ENCODE results near the gene GSTT4. TPM values are rescaled to one million over a fixed set of nuclear protein-coding genes. Genes with fewer than 3 reads are reported as not detected.

GSTT4 gene
- total and polyA plus RNA-seq, 2 experiments from 2014 or later: not detected

DNA sequence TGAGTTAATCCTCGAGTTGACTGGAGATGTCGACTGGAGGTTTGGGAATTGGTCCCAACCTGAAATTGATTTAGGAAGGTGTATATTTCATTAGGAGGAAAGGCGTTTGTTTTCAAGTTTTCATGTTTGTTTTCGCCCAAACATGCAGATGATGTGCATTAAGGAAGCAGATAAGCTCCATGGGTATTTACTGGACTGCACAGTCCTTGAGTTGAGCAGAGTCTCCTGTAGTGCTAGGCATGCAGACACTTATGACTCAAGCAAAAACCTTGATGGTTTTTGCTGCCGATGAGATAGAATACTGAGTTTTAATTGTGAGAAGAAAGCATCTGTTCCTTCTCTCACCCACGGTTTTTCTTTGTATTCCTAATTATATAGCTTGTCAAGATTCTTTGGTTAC is 33.8 kb upstream of the GSTT4 start:
- H4K20me1 ChIP-seq (ENCODE audit: insufficient read depth, poor library complexity, severe bottlenecking): no peaks in the 10 kb centered on the region
- TF ChIP-seq, protein P1, sequence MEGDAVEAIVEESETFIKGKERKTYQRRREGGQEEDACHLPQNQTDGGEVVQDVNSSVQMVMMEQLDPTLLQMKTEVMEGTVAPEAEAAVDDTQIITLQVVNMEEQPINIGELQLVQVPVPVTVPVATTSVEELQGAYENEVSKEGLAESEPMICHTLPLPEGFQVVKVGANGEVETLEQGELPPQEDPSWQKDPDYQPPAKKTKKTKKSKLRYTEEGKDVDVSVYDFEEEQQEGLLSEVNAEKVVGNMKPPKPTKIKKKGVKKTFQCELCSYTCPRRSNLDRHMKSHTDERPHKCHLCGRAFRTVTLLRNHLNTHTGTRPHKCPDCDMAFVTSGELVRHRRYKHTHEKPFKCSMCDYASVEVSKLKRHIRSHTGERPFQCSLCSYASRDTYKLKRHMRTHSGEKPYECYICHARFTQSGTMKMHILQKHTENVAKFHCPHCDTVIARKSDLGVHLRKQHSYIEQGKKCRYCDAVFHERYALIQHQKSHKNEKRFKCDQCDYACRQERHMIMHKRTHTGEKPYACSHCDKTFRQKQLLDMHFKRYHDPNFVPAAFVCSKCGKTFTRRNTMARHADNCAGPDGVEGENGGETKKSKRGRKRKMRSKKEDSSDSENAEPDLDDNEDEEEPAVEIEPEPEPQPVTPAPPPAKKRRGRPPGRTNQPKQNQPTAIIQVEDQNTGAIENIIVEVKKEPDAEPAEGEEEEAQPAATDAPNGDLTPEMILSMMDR (IDR thresholded peaks at IDR 0.05; ENCODE audit: poor library complexity): no peak
- TF ChIP-seq EZH2 (IDR thresholded peaks at IDR 0.05; ENCODE audit: borderline replicate concordance) (no peak), EZH2phosphoT487 (IDR thresholded peaks at IDR 0.05; ENCODE audit: low read depth, severe bottlenecking, unreplicated experiment) (no peak)

DNA sequence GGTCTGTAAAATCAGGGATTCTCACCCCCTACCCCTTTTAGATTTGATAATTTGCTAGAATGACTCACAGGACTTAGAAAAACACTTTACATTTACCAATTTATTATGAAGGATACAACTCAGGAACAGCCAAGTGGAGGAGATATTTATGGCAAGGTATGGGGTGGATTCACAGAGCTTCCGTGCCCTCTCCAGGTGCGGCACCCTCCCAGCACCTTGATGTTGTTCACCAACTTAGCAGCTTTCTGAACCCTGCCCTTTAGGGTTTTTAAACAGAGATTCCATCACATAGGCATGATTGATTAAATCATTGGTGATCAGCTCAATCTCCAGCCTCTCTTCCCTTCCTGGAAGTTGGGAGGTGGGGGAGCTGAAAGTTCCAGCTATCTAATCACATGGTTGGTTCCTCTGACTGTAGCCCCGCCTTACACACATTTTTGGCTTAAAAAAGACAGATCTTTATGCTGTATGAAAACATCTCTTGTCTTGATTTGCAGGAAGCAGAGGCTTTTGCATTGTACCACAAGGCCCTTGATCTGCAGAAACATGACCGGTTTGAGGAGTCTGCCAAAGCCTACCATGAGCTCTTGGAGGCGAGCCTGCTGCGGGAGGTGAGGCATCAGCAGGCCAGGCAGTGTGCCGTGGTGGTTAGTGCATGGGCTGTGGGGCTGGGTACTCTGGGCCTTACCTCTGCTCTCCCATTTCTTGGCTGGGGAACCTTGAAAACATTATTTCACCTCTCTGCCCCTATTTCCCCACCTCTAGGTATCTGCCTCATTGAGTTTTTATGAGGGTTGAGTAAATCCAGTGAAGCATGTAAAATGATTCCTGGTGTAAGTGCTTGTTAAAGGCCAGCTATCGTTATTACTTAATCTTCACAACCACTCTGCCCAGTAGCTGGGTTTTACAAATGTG is 32.9 kb upstream of the GSTT4 start:
- Histone ChIP-seq H3K4me2 (no peak overlapping the region), H4K20me1 (ENCODE audit: insufficient read depth, poor library complexity, severe bottlenecking) (peaks cover 8% of the 10 kb centered on the region), H3K4me1 (ENCODE audit: insufficient read depth) (no peaks in the 10 kb centered on the region), H3K27ac (no peak overlapping the region), H2AFZ (no peak overlapping the region), H3K9me2 (replicated peaks; ENCODE audit: insufficient read depth) (no peaks in the 10 kb centered on the region), H3K79me2 (peaks cover 16% of the 10 kb centered on the region), H3K9me3 (ENCODE audit: low read depth) (no peaks in the 10 kb centered on the region), H3K27me3 (no peaks in the 10 kb centered on the region), H3K4me3 (no peak overlapping the region), H3K36me3 (replicated peaks; ENCODE audit: insufficient read depth, low read depth) (no peaks in the 10 kb centered on the region)
- WGBS (ENCODE audit: low lambda C conversion rate, missing lambda C conversion rate): 94% methylated on average over 8 of the region's 8 CpGs
- TF ChIP-seq EZH2 (IDR thresholded peaks at IDR 0.05; ENCODE audit: borderline replicate concordance) (no peak), EZH2phosphoT487 (IDR thresholded peaks at IDR 0.05; ENCODE audit: low read depth, severe bottlenecking, unreplicated experiment) (no peak)
- TF ChIP-seq, protein P1 (IDR thresholded peaks at IDR 0.05; ENCODE audit: poor library complexity): no peak
- DNase-seq (ENCODE audit: low spot score): no peak

More for the DNA sequence above, 33.8 kb upstream of the GSTT4 start:
- no peak overlapping the region for H3K27ac ChIP-seq
- H3K9me2 ChIP-seq (replicated peaks; ENCODE audit: insufficient read depth): no peaks in the 10 kb centered on the region
- DNase-seq (ENCODE audit: low spot score): no peak
- no peaks in the 10 kb centered on the region for H3K36me3 ChIP-seq (replicated peaks; ENCODE audit: insufficient read depth, low read depth)
- H3K79me2 ChIP-seq: peaks cover 7% of the 10 kb centered on the region
- H3K4me1 ChIP-seq (ENCODE audit: insufficient read depth): no peaks in the 10 kb centered on the region
- H2AFZ ChIP-seq: no peak overlapping the region
- no peaks in the 10 kb centered on the region for H3K9me3 ChIP-seq (ENCODE audit: low read depth)
- H3K27me3 ChIP-seq: no peaks in the 10 kb centered on the region
- no peak overlapping the region for H3K4me3 ChIP-seq
- H3K4me2 ChIP-seq: no peak overlapping the region
- 88% methylated on average over 6 of the region's 6 CpGs for WGBS (ENCODE audit: low lambda C conversion rate, missing lambda C conversion rate)

DNA sequence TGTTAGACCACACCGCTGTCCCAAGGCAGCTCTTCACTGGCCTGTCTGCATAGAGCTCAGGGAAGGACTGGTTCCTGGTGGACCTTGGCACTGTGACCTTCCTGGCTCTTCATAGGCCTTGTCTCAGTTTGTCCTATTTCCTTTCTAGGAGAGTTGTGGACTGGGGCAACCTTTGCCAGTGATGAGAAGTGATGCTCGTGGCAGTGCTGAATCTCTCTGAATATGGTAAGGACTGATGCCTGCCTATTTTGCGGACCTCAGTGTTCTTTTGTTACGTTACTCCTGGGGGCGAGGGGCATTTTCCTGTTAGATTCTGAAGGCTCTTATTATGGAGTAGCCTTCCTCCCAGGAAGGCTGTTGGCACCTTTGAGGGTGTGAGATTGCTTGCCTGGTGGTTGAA is 30.0 kb upstream of the GSTT4 start:
- H3K9me3 ChIP-seq (ENCODE audit: low read depth): no peaks in the 10 kb centered on the region
- H4K20me1 ChIP-seq (ENCODE audit: insufficient read depth, poor library complexity, severe bottlenecking): peaks cover 10% of the 10 kb centered on the region
- H3K4me2 ChIP-seq: no peak overlapping the region
- no peak overlapping the region for H3K4me3 ChIP-seq
- TF ChIP-seq EZH2 (IDR thresholded peaks at IDR 0.05; ENCODE audit: borderline replicate concordance) (no peak), EZH2phosphoT487 (IDR thresholded peaks at IDR 0.05; ENCODE audit: low read depth, severe bottlenecking, unreplicated experiment) (no peak)
- TF ChIP-seq, protein P1 (IDR thresholded peaks at IDR 0.05; ENCODE audit: poor library complexity): no peak
- no peak overlapping the region for H2AFZ ChIP-seq
- H3K79me2 ChIP-seq: peaks cover 44% of the 10 kb centered on the region
- H3K4me1 ChIP-seq (ENCODE audit: insufficient read depth): no peaks in the 10 kb centered on the region
- no peaks in the 10 kb centered on the region for H3K9me2 ChIP-seq (replicated peaks; ENCODE audit: insufficient read depth)
- no peak overlapping the region for H3K27ac ChIP-seq
- H3K36me3 ChIP-seq (replicated peaks; ENCODE audit: insufficient read depth, low read depth): no peaks in the 10 kb centered on the region
- WGBS (ENCODE audit: low lambda C conversion rate, missing lambda C conversion rate): 98% methylated on average over 5 of the region's 5 CpGs
- DNase-seq (ENCODE audit: low spot score): no peak
- no peaks in the 10 kb centered on the region for H3K27me3 ChIP-seq

Data from hepatocyte (in vitro differentiated cells).